ENCODE data around the gene PPP1R13B.

Gene PPP1R13B

GRCh38 chr14:103735439-103735814, 111.9 kb downstream of the PPP1R13B start:
- no peaks in the 10 kb centered on the region for H3K9me3 ChIP-seq (ENCODE audit: control insufficient read depth, insufficient read depth, low read length)
- H3K4me1 ChIP-seq (ENCODE audit: control insufficient read depth, insufficient read depth, low read length) = no peaks in the 10 kb centered on the region; the same call in 1 of the 2 replicates
- H3K27ac ChIP-seq (ENCODE audit: low read length) = no peak overlapping the region
- H3K4me3 ChIP-seq (ENCODE audit: low read length) = no peak overlapping the region
- no peaks in the 10 kb centered on the region for H3K27me3 ChIP-seq (ENCODE audit: control insufficient read depth, insufficient read depth, low read length)
- DNase-seq (ENCODE audit: low read depth, low spot score) = no peak
- no CpG with 5 or more reads among the region's 7 CpGs for WGBS (ENCODE audit: insufficient coverage, insufficient read length)
- peaks cover 12% of the 10 kb centered on the region for H3K36me3 ChIP-seq (ENCODE audit: control insufficient read depth, insufficient read depth, low read length)

DNA sequence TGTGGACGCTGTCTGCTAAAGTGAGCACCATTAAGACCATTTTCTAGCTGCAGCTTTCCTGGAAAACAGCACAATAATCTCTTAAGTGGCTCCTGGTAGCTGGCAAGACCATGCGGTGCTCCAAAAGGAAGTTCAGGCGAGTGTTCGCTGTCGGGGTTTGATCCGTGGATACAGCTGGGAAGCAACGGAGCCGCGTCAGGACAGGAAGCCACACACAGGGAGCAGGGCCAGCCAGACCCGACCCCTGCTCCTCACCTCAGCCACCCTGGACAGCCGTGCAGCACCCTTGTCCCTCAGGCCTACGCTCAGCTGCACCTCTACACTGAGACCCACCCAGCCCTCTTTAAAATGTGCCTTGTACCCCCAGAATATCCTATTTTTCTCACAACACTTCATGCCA, 112.4 kb downstream of the PPP1R13B start:
- peaks cover 14% of the 10 kb centered on the region for H3K36me3 ChIP-seq (ENCODE audit: control insufficient read depth, insufficient read depth, low read length)
- no peak overlapping the region for H3K27ac ChIP-seq (ENCODE audit: low read length)
- no peaks in the 10 kb centered on the region; the same call in 1 of the 2 replicates for H3K4me1 ChIP-seq (ENCODE audit: control insufficient read depth, insufficient read depth, low read length)
- DNase-seq (ENCODE audit: low read depth, low spot score) = no peak
- H3K27me3 ChIP-seq (ENCODE audit: control insufficient read depth, insufficient read depth, low read length) = no peaks in the 10 kb centered on the region
- no CpG with 5 or more reads among the region's 12 CpGs for WGBS (ENCODE audit: insufficient coverage, insufficient read length)
- no peak overlapping the region for H3K4me3 ChIP-seq (ENCODE audit: low read length)
- no peaks in the 10 kb centered on the region for H3K9me3 ChIP-seq (ENCODE audit: control insufficient read depth, insufficient read depth, low read length)

- Histone ChIP-seq H3K9me3 (ENCODE audit: control insufficient read depth, insufficient read depth, low read length) (no peaks in the 10 kb centered on the region), H3K27me3 (ENCODE audit: control insufficient read depth, insufficient read depth, low read length) (no peaks in the 10 kb centered on the region), H3K27ac (ENCODE audit: low read length) (no peak overlapping the region), H3K4me1 (ENCODE audit: control insufficient read depth, insufficient read depth, low read length) (no peaks in the 10 kb centered on the region; the same call in 1 of the 2 replicates), H3K4me3 (ENCODE audit: low read length) (no peak overlapping the region), H3K36me3 (ENCODE audit: control insufficient read depth, insufficient read depth, low read length) (peaks cover 21% of the 10 kb centered on the region)
- DNase-seq (ENCODE audit: low read depth, low spot score) = no peak
- no CpG with 5 or more reads among the region's 23 CpGs for WGBS (ENCODE audit: insufficient coverage, insufficient read length)
Measured at GRCh38 chr14:103734081-103734888, 113.1 kb downstream of the PPP1R13B start.

DNA sequence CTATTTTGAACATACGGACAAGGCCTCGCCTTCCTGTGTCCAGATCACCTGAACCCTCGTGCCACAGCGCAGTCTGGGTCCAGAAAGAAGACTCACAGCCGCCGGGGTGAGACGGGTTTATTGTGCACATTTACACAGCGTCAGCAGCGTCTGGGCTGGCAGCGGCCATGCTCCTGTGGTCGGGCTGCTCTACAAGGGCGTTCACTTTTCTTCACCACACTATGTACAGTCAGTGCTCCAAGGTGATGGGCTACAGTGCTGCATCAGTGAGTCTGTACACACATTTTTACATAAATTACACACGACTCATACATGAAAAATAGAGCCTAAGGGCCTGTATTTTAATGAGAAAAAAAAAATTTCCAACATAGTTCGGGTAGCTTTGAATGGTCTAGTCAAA, 113.7 kb downstream of the PPP1R13B start:
- no peak for DNase-seq (ENCODE audit: low read depth, low spot score)
- Histone ChIP-seq H3K9me3 (ENCODE audit: control insufficient read depth, insufficient read depth, low read length) (no peaks in the 10 kb centered on the region), H3K27ac (ENCODE audit: low read length) (no peak overlapping the region), H3K4me3 (ENCODE audit: low read length) (no peak overlapping the region), H3K27me3 (ENCODE audit: control insufficient read depth, insufficient read depth, low read length) (no peaks in the 10 kb centered on the region), H3K36me3 (ENCODE audit: control insufficient read depth, insufficient read depth, low read length) (peaks cover 24% of the 10 kb centered on the region), H3K4me1 (ENCODE audit: control insufficient read depth, insufficient read depth, low read length) (no peaks in the 10 kb centered on the region; the same call in 1 of the 2 replicates)
- WGBS (ENCODE audit: insufficient coverage, insufficient read length) = no CpG with 5 or more reads among the region's 14 CpGs

DNA sequence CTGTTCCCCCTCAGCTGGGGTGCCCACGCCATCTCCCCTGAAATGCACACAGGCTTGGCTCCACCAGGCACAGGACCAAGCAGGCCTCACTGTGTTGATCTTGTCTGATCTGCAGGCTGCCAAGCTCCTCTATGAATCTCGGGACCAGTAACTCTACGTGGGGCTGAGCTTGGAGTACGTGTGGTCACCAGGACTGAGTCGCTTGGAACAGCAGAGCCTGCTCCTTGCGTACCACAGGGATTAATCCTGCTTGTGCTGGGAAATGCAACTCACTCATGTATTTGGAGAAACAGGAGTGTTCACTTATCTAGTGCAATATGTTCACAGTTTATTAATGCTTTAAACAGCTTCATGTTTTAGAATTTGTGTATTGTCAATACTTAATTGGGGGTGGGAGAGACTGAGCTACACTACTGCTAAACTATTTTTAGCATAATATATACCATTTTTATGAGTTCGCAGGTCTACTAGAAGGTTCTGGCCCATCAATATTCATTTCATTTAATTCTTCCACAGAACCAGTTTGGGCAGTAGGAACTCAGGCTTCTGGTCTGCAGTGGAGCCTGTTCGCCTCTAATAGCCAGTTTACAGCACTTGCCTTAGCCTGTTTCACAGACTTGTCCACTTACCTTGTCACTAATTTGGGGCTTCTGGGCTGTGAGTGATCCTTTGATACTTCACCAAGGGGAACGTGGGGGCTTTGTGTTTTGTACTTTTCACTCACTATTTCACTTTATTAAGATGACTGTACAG, 114.3 kb downstream of the PPP1R13B start:
- Histone ChIP-seq H3K27me3 (ENCODE audit: control insufficient read depth, insufficient read depth, low read length) (no peaks in the 10 kb centered on the region), H3K4me1 (ENCODE audit: control insufficient read depth, insufficient read depth, low read length) (no peaks in the 10 kb centered on the region; the same call in 1 of the 2 replicates), H3K4me3 (ENCODE audit: low read length) (no peak overlapping the region), H3K9me3 (ENCODE audit: control insufficient read depth, insufficient read depth, low read length) (no peaks in the 10 kb centered on the region), H3K27ac (ENCODE audit: low read length) (no peak overlapping the region), H3K36me3 (ENCODE audit: control insufficient read depth, insufficient read depth, low read length) (peaks cover 24% of the 10 kb centered on the region)
- WGBS (ENCODE audit: insufficient coverage, insufficient read length) = no CpG with 5 or more reads among the region's 9 CpGs
- DNase-seq (ENCODE audit: low read depth, low spot score) = no peak

DNA sequence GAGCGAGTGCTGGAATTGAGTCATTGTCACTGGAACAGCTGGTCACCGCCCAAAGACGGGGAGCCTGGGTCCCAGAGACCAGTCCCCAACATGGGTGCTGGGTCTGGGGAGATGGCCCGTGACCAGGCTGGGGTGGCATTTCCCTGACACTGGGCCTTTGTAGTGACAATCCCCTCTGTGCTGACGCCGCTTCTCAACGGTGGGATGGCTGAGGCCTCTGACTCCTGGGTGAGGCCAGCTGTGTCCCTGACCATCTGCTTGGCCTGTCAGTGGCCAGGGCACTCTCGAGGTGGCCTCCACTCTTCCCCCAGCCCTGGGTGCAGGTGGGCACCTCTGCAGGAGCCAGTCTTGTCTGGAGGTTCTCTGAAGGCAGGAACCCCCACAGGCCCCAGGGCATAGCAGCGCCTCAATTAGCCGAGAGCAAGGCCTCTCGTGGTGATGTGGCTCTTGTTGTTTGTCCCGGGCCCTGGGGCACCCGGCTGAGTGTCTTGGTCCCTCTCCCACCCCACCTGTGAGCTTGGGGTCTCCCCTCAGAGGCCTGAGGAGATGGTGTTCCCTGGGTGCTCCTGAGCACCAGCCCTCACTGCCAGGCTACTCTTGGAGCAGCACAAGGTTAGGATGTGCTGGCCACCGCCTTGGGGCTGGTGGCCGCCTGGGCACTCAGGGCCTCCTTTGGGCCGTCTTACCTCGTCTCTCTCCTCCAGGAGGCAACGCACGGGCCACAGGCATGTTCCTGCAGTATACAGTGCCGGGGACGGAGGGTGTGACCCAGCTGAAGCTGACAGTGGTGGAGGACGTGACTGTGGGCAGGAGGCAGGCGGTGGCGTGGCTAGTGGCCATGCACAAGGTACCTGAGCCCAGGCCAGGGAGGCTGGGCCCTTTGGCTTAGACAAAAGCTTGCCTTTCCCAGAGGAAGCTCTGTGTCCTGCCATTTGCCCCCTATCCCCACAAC, 115.2 kb downstream of the PPP1R13B start:
- H3K9me3 ChIP-seq (ENCODE audit: control insufficient read depth, insufficient read depth, low read length) = no peaks in the 10 kb centered on the region
- no peaks in the 10 kb centered on the region for H3K27me3 ChIP-seq (ENCODE audit: control insufficient read depth, insufficient read depth, low read length)
- H3K36me3 ChIP-seq (ENCODE audit: control insufficient read depth, insufficient read depth, low read length) = peaks cover 24% of the 10 kb centered on the region
- DNase-seq (ENCODE audit: low read depth, low spot score) = no peak
- H3K4me3 ChIP-seq (ENCODE audit: low read length) = no peak overlapping the region
- no peaks in the 10 kb centered on the region; the same call in 1 of the 2 replicates for H3K4me1 ChIP-seq (ENCODE audit: control insufficient read depth, insufficient read depth, low read length)
- H3K27ac ChIP-seq (ENCODE audit: low read length) = no peak overlapping the region
- no CpG with 5 or more reads among the region's 24 CpGs for WGBS (ENCODE audit: insufficient coverage, insufficient read length)

GRCh38 chr14:103731481-103731880, 115.9 kb downstream of the PPP1R13B start:
- Histone ChIP-seq H3K27me3 (ENCODE audit: control insufficient read depth, insufficient read depth, low read length) (no peaks in the 10 kb centered on the region), H3K4me3 (ENCODE audit: low read length) (no peak overlapping the region), H3K4me1 (ENCODE audit: control insufficient read depth, insufficient read depth, low read length) (peaks cover 1% of the 10 kb centered on the region; the same call in 1 of the 2 replicates), H3K9me3 (ENCODE audit: control insufficient read depth, insufficient read depth, low read length) (no peaks in the 10 kb centered on the region), H3K36me3 (ENCODE audit: control insufficient read depth, insufficient read depth, low read length) (peaks cover 24% of the 10 kb centered on the region), H3K27ac (ENCODE audit: low read length) (no peak overlapping the region)
- DNase-seq (ENCODE audit: low read depth, low spot score) = no peak
- no CpG with 5 or more reads among the region's 15 CpGs for WGBS (ENCODE audit: insufficient coverage, insufficient read length)

- H3K4me1 ChIP-seq (ENCODE audit: control insufficient read depth, insufficient read depth, low read length) = peaks cover 1% of the 10 kb centered on the region; the same call in 1 of the 2 replicates
- DNase-seq (ENCODE audit: low read depth, low spot score) = no peak
- no peak overlapping the region for H3K27ac ChIP-seq (ENCODE audit: low read length)
- no peaks in the 10 kb centered on the region for H3K27me3 ChIP-seq (ENCODE audit: control insufficient read depth, insufficient read depth, low read length)
- H3K36me3 ChIP-seq (ENCODE audit: control insufficient read depth, insufficient read depth, low read length) = peaks cover 24% of the 10 kb centered on the region
- H3K4me3 ChIP-seq (ENCODE audit: low read length) = no peak overlapping the region
- no CpG with 5 or more reads among the region's 15 CpGs for whole genome bisulfite sequencing (ENCODE audit: insufficient coverage, insufficient read length)
- no peaks in the 10 kb centered on the region for H3K9me3 ChIP-seq (ENCODE audit: control insufficient read depth, insufficient read depth, low read length)
Measured at GRCh38 chr14:103730490-103731035, 116.8 kb downstream of the PPP1R13B start.

- Histone ChIP-seq H3K4me3 (ENCODE audit: low read length) (no peak overlapping the region), H3K27ac (ENCODE audit: low read length) (no peak overlapping the region), H3K36me3 (ENCODE audit: control insufficient read depth, insufficient read depth, low read length) (peaks cover 24% of the 10 kb centered on the region), H3K27me3 (ENCODE audit: control insufficient read depth, insufficient read depth, low read length) (no peaks in the 10 kb centered on the region), H3K9me3 (ENCODE audit: control insufficient read depth, insufficient read depth, low read length) (no peaks in the 10 kb centered on the region), H3K4me1 (ENCODE audit: control insufficient read depth, insufficient read depth, low read length) (peaks cover 1% of the 10 kb centered on the region; the same call in 1 of the 2 replicates)
- no peak for DNase-seq (ENCODE audit: low read depth, low spot score)
- no CpG with 5 or more reads among the region's 24 CpGs for WGBS (ENCODE audit: insufficient coverage, insufficient read length)
Measured at GRCh38 chr14:103729496-103730448, 117.6 kb downstream of the PPP1R13B start.

All from iPS DF 6.9 (cell line).